Prostate gland (tissue), 2 donors: ENCODE results near the gene CSNK1G3.

Experiments
- CTCF ChIP-seq, 4 experiments: fragments of 200-600 bp in 2 of 4; fragments of 450-650 bp in 2 of 4; sonication (generic) in 2 of 4; IDR thresholded peaks; 1 replicate in 3 of 4; 2 replicates in 1 of 4; pipeline ENCODE4 v1.5.1; 2016 to 2019; ENCODE audit warnings: antibody characterized with exemption in 4 of 4, mild to moderate bottlenecking in 2 of 4, moderate library complexity in 2 of 4
- POLR2A ChIP-seq: fragments of 450-650 bp; IDR thresholded peaks from one replicate; pipeline ENCODE4 v1.6.1; 2016; ENCODE audit warnings: antibody characterized with exemption, mild to moderate bottlenecking
- POLR2AphosphoS5 ChIP-seq: sonication (generic); formaldehyde crosslinking; IDR thresholded peaks from one replicate; pipeline ENCODE4 v1.6.1; 2017; ENCODE audit warnings: antibody characterized with exemption

GRCh38 chr5:123528878-123529277, 16.9 kb downstream of the CSNK1G3 start:
- no peak for TF ChIP-seq CTCF (IDR thresholded peaks at IDR 0.05)
- TF ChIP-seq POLR2AphosphoS5: no peak
- TF ChIP-seq POLR2A: no peak
